ENCODE data around the gene RAP1GDS1.

DNA sequence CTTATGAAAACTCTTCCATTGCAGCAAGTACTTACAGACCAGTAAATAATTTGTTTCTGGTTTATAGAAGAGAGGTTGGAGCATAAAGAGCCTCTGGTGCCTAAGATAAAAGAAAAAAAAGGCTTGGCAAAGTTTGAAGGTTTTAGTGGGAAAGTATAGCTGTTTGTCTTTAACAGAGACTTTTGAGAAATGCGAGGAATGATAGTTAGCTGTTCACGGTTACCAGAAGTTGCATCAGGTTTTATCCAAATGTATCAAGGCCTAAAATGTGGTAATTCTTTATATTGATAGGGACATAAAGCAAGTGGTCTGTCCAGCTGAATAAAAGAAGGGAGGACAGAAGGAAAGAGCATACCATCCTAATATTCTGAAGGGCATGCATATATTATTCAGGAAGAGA, 29.3 kb downstream of the RAP1GDS1 start:
- TF ChIP-seq EP300 (IDR thresholded peaks at IDR 0.05) = no peak
- TF ChIP-seq, protein P1, sequence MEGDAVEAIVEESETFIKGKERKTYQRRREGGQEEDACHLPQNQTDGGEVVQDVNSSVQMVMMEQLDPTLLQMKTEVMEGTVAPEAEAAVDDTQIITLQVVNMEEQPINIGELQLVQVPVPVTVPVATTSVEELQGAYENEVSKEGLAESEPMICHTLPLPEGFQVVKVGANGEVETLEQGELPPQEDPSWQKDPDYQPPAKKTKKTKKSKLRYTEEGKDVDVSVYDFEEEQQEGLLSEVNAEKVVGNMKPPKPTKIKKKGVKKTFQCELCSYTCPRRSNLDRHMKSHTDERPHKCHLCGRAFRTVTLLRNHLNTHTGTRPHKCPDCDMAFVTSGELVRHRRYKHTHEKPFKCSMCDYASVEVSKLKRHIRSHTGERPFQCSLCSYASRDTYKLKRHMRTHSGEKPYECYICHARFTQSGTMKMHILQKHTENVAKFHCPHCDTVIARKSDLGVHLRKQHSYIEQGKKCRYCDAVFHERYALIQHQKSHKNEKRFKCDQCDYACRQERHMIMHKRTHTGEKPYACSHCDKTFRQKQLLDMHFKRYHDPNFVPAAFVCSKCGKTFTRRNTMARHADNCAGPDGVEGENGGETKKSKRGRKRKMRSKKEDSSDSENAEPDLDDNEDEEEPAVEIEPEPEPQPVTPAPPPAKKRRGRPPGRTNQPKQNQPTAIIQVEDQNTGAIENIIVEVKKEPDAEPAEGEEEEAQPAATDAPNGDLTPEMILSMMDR (IDR thresholded peaks at IDR 0.05) = no peak
